Measurements from ENCODE around the gene PPP6R3.
"Not testable (repeated sequence)": the region's sequence is repeated elsewhere in the genome, so short reads cannot be mapped to it uniquely, and the experiment has no call there.

The PPP6R3 gene

GRCh38 chr11:68525930-68526329 lies 65.4 kb downstream of the PPP6R3 start:
- DNase-seq = peak; percentile 59

GRCh38 chr11:68527585-68527984 lies 67.0 kb downstream of the PPP6R3 start:
- DNase-seq = no peak

- no peak for DNase-seq
These were observed 68.1 kb downstream of the PPP6R3 start for GRCh38 chr11:68528630-68529029.

GRCh38 chr11:68531129-68531693 lies 70.7 kb downstream of the PPP6R3 start:
- no peak for DNase-seq

- DNase-seq = no peak
These were observed 72.3 kb downstream of the PPP6R3 start for GRCh38 chr11:68532727-68533369.

- no peak for DNase-seq
These were observed 73.4 kb downstream of the PPP6R3 start for GRCh38 chr11:68533945-68534344.

- DNase-seq = no peak
These were observed 74.5 kb downstream of the PPP6R3 start for GRCh38 chr11:68535098-68535497.

- no peak for DNase-seq
These were observed 76.2 kb downstream of the PPP6R3 start for GRCh38 chr11:68536706-68537105.

- DNase-seq = no peak
These were observed 77.5 kb downstream of the PPP6R3 start for GRCh38 chr11:68538025-68538424.

GRCh38 chr11:68539395-68539794 lies 78.8 kb downstream of the PPP6R3 start:
- DNase-seq = no peak

- not testable (repeated sequence) for DNase-seq
These were observed 80.0 kb downstream of the PPP6R3 start for GRCh38 chr11:68540504-68540903.

- no peak for DNase-seq
These were observed 80.6 kb downstream of the PPP6R3 start for GRCh38 chr11:68541116-68541515.

GRCh38 chr11:68541991-68542390 lies 81.4 kb downstream of the PPP6R3 start:
- DNase-seq = no peak

GRCh38 chr11:68542617-68543016 lies 82.1 kb downstream of the PPP6R3 start:
- peak; percentile 80 for DNase-seq

- no peak for DNase-seq
These were observed 83.0 kb downstream of the PPP6R3 start for GRCh38 chr11:68543594-68543993.

GRCh38 chr11:68545347-68545746 lies 84.8 kb downstream of the PPP6R3 start:
- no peak for DNase-seq

- DNase-seq = no peak
These were observed 85.2 kb downstream of the PPP6R3 start for GRCh38 chr11:68545796-68546195.

GRCh38 chr11:68546555-68546954 lies 86.0 kb downstream of the PPP6R3 start:
- DNase-seq = peak; percentile 50

- peak; percentile 23 for DNase-seq
These were observed 89.4 kb downstream of the PPP6R3 start for GRCh38 chr11:68549789-68550484.

GRCh38 chr11:68550485-68550817 lies 89.9 kb downstream of the PPP6R3 start:
- no peak for DNase-seq

GRCh38 chr11:68551223-68551622 lies 90.7 kb downstream of the PPP6R3 start:
- DNase-seq = no peak

- no peak for DNase-seq
These were observed 91.2 kb downstream of the PPP6R3 start for GRCh38 chr11:68551777-68552176.

- no peak for DNase-seq
These were observed 92.0 kb downstream of the PPP6R3 start for GRCh38 chr11:68552542-68552941.

GRCh38 chr11:68560216-68560615 lies 99.7 kb downstream of the PPP6R3 start:
- no peak for DNase-seq
